Measurements from ENCODE around the gene MAP1LC3B.

DNA sequence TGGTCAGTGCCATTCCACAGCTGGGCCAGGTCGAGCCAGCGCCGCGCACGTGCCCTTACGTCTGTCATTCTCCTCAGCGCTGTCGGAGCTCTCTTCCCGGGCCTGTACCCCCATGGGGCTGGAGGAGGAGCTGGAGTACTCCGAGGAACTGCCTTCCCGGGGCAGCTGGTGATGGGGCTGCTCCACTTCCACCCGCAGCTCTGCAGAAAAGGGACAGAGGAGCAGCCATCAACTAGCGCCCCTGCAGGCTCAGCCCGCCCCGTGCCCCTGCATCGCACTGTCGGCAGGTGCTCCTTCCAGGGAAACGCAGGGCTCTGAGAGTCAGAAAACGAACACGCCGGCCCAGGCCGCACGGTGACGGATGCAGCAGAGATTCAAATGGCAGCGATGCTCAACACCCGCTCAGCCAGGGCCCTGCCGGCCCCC lies 20.9 kb downstream of the MAP1LC3B start:
- no peak for TF ChIP-seq EZH2 (IDR thresholded peaks at IDR 0.05; ENCODE audit: borderline replicate concordance, low read depth, low read length, poor library complexity, severe bottlenecking)
- TF ChIP-seq, protein P1, sequence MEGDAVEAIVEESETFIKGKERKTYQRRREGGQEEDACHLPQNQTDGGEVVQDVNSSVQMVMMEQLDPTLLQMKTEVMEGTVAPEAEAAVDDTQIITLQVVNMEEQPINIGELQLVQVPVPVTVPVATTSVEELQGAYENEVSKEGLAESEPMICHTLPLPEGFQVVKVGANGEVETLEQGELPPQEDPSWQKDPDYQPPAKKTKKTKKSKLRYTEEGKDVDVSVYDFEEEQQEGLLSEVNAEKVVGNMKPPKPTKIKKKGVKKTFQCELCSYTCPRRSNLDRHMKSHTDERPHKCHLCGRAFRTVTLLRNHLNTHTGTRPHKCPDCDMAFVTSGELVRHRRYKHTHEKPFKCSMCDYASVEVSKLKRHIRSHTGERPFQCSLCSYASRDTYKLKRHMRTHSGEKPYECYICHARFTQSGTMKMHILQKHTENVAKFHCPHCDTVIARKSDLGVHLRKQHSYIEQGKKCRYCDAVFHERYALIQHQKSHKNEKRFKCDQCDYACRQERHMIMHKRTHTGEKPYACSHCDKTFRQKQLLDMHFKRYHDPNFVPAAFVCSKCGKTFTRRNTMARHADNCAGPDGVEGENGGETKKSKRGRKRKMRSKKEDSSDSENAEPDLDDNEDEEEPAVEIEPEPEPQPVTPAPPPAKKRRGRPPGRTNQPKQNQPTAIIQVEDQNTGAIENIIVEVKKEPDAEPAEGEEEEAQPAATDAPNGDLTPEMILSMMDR (conservative IDR thresholded peaks at IDR 0.05; ENCODE audit: low read depth, low read length) = no peak

Data from A673 (cell line).